ENCODE results near the gene NELL1. TPM values are rescaled to one million over a fixed set of nuclear protein-coding genes. Genes with fewer than 3 reads are reported as not detected.

The NELL1 gene
- total RNA-seq, 1 donor from 2014 or later, result not detected

GRCh38 chr11:21185959-21186358 lies 516.6 kb downstream of the NELL1 start:
- Mint-ChIP-seq H3K4me1 (ENCODE audit: unreplicated experiment) (no peaks in the 10 kb centered on the region), H3K4me3 (ENCODE audit: unreplicated experiment) (no peak overlapping the region), H3K27ac (ENCODE audit: unreplicated experiment) (no peak overlapping the region), H3K9me3 (ENCODE audit: unreplicated experiment) (peaks cover 3% of the 10 kb centered on the region), H3K36me3 (ENCODE audit: unreplicated experiment) (no peaks in the 10 kb centered on the region), H3K27me3 (ENCODE audit: unreplicated experiment) (no peaks in the 10 kb centered on the region)
- DNase-seq (ENCODE audit: extremely low spot score, unreplicated experiment), result no peak
- TF ChIP-seq, protein P1, sequence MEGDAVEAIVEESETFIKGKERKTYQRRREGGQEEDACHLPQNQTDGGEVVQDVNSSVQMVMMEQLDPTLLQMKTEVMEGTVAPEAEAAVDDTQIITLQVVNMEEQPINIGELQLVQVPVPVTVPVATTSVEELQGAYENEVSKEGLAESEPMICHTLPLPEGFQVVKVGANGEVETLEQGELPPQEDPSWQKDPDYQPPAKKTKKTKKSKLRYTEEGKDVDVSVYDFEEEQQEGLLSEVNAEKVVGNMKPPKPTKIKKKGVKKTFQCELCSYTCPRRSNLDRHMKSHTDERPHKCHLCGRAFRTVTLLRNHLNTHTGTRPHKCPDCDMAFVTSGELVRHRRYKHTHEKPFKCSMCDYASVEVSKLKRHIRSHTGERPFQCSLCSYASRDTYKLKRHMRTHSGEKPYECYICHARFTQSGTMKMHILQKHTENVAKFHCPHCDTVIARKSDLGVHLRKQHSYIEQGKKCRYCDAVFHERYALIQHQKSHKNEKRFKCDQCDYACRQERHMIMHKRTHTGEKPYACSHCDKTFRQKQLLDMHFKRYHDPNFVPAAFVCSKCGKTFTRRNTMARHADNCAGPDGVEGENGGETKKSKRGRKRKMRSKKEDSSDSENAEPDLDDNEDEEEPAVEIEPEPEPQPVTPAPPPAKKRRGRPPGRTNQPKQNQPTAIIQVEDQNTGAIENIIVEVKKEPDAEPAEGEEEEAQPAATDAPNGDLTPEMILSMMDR (IDR thresholded peaks at IDR 0.05), result no peak

DNA sequence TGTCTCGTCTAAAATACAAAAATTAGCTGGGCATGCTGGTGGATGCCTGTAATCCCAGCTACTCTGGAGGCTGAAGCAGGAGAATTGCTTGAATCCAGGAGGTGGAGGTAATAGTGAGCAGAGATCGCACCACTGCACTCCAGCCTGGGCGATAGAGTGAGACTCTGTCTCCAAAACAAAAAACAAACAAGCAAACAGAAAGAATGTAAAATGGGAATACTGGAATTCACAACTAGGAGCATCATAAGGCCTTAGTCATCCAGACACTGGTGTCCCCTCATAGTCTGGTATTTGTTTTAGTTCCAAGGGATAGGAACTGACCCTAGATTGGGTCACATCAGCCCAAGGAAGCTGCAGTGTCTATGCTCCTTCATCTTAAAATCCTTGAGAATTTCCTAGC lies 520.8 kb downstream of the NELL1 start:
- Mint-ChIP-seq H3K4me1 (ENCODE audit: unreplicated experiment) (no peaks in the 10 kb centered on the region), H3K9me3 (ENCODE audit: unreplicated experiment) (peaks cover 6% of the 10 kb centered on the region), H3K27me3 (ENCODE audit: unreplicated experiment) (no peaks in the 10 kb centered on the region), H3K27ac (ENCODE audit: unreplicated experiment) (no peak overlapping the region), H3K4me3 (ENCODE audit: unreplicated experiment) (no peak overlapping the region), H3K36me3 (ENCODE audit: unreplicated experiment) (no peaks in the 10 kb centered on the region)
- DNase-seq (ENCODE audit: extremely low spot score, unreplicated experiment), result no peak
- TF ChIP-seq, protein P1 (IDR thresholded peaks at IDR 0.05), result no peak

- Mint-ChIP-seq H3K27ac (ENCODE audit: unreplicated experiment) (no peak overlapping the region), H3K36me3 (ENCODE audit: unreplicated experiment) (no peaks in the 10 kb centered on the region), H3K4me1 (ENCODE audit: unreplicated experiment) (no peaks in the 10 kb centered on the region)
These were observed 526.6 kb downstream of the NELL1 start for GRCh38 chr11:21195995-21196394.

GRCh38 chr11:21198498-21198897 lies 529.1 kb downstream of the NELL1 start:
- Mint-ChIP-seq H3K27me3 (ENCODE audit: unreplicated experiment) (no peaks in the 10 kb centered on the region), H3K4me3 (ENCODE audit: unreplicated experiment) (no peak overlapping the region), H3K4me1 (ENCODE audit: unreplicated experiment) (no peaks in the 10 kb centered on the region), H3K9me3 (ENCODE audit: unreplicated experiment) (peaks cover 51% of the 10 kb centered on the region), H3K27ac (ENCODE audit: unreplicated experiment) (no peak overlapping the region), H3K36me3 (ENCODE audit: unreplicated experiment) (no peaks in the 10 kb centered on the region)
- TF ChIP-seq, protein P1 (IDR thresholded peaks at IDR 0.05), result no peak
- no peak for DNase-seq (ENCODE audit: extremely low spot score, unreplicated experiment)

More at GRCh38 chr11:21195995-21196394, 526.6 kb downstream of the NELL1 start:
- no peak overlapping the region for H3K4me3 Mint-ChIP-seq (ENCODE audit: unreplicated experiment)
- H3K9me3 Mint-ChIP-seq (ENCODE audit: unreplicated experiment), result peaks cover 28% of the 10 kb centered on the region
- DNase-seq (ENCODE audit: extremely low spot score, unreplicated experiment), result no peak
- no peaks in the 10 kb centered on the region for H3K27me3 Mint-ChIP-seq (ENCODE audit: unreplicated experiment)
- TF ChIP-seq, protein P1 (IDR thresholded peaks at IDR 0.05), result no peak

- Mint-ChIP-seq H3K27ac (ENCODE audit: unreplicated experiment) (no peak overlapping the region), H3K4me1 (ENCODE audit: unreplicated experiment) (no peaks in the 10 kb centered on the region), H3K36me3 (ENCODE audit: unreplicated experiment) (no peaks in the 10 kb centered on the region), H3K9me3 (ENCODE audit: unreplicated experiment) (peaks cover 43% of the 10 kb centered on the region), H3K27me3 (ENCODE audit: unreplicated experiment) (no peaks in the 10 kb centered on the region), H3K4me3 (ENCODE audit: unreplicated experiment) (no peak overlapping the region)
- TF ChIP-seq, protein P1 (IDR thresholded peaks at IDR 0.05), result no peak
- no peak for DNase-seq (ENCODE audit: extremely low spot score, unreplicated experiment)
These were observed 535.8 kb downstream of the NELL1 start for GRCh38 chr11:21205205-21205604.

Data from osteocyte (in vitro differentiated cells).